Transverse colon (tissue), 4 donors: ENCODE results near the gene LDB2.

Source experiments
- CTCF ChIP-seq, 5 experiments: fragments of 200-600 bp in 3 of 5; fragments of 450-650 bp in 2 of 5; sonication (generic) in 3 of 5; IDR thresholded peaks; 1 replicate in 2 of 5; 2 replicates in 3 of 5; pipeline ENCODE4 v1.5.1; 2016 to 2017; ENCODE audit warnings: antibody characterized with exemption in 5 of 5, inconsistent platforms in 3 of 5, mild to moderate bottlenecking in 2 of 5, moderate library complexity in 1 of 5
- EP300 ChIP-seq: sonication (generic); formaldehyde crosslinking; IDR thresholded peaks from one replicate; pipeline ENCODE4 v1.6.1; 2017; ENCODE audit warnings: antibody characterized with exemption, low read depth
- POLR2A ChIP-seq: fragments of 450-650 bp; IDR thresholded peaks from one replicate; pipeline ENCODE4 v1.6.1; 2016; ENCODE audit warnings: antibody characterized with exemption, mild to moderate bottlenecking, moderate library complexity
- POLR2AphosphoS5 ChIP-seq, 3 donors: sonication (generic); formaldehyde crosslinking; IDR thresholded peaks; one replicate each; pipeline ENCODE4 v1.6.1; 2016; ENCODE audit warnings: antibody characterized with exemption in 3 of 3

- TF ChIP-seq POLR2A: no peak
- no peak for TF ChIP-seq CTCF (IDR thresholded peaks at IDR 0.05)
- TF ChIP-seq POLR2AphosphoS5 (IDR thresholded peaks at IDR 0.05): no peak
- TF ChIP-seq EP300: no peak
These were observed 130.6 kb downstream of the LDB2 start for GRCh38 chr4:16767861-16768260.
